Sigmoid colon (tissue), 4 donors: ENCODE measurements around the gene SLAMF6.

Experiments used
- CTCF ChIP-seq, 4 experiments: fragments of 450-650 bp in 3 of 4; fragments of 200-600 bp in 1 of 4; IDR thresholded peaks; one replicate each; pipeline ENCODE4 v1.5.1; 2016 to 2019; ENCODE audit warnings: antibody characterized with exemption in 4 of 4, mild to moderate bottlenecking in 3 of 4, moderate library complexity in 2 of 4
- POLR2A ChIP-seq, 2 donors: fragments of 450-650 bp; IDR thresholded peaks; one replicate each; pipeline ENCODE4 v1.6.1; 2016; ENCODE audit warnings: antibody characterized with exemption in 2 of 2, mild to moderate bottlenecking in 2 of 2, moderate library complexity in 2 of 2
- POLR2AphosphoS5 ChIP-seq, 4 donors: sonication (generic); formaldehyde crosslinking; IDR thresholded peaks; one replicate each; pipeline ENCODE4 v1.6.1; 2017; ENCODE audit warnings: antibody characterized with exemption in 4 of 4

- TF ChIP-seq POLR2AphosphoS5 (IDR thresholded peaks at IDR 0.05): no peak
- no peak for TF ChIP-seq POLR2A (IDR thresholded peaks at IDR 0.05)
- no peak for TF ChIP-seq CTCF (IDR thresholded peaks at IDR 0.05)
Observed at GRCh38 chr1:160449494-160449893, 73.6 kb downstream of the SLAMF6 start.
